Heart left ventricle (tissue), 13 donors: ENCODE results near the gene CHST11.
"Not testable (repeated sequence)": the region's sequence is repeated elsewhere in the genome, so short reads cannot be mapped to it uniquely, and the experiment has no call there.

Experiments
- CTCF ChIP-seq, 12 donors: fragments of 200-600 bp; sonication (generic) in 4 of 12; IDR thresholded peaks; one replicate each; pipeline versions ENCODE4 v1.5.0 to v1.8.0; 2018 to 2022; ENCODE audit warnings: antibody characterized with exemption in 12 of 12, mild to moderate bottlenecking in 5 of 12
- POLR2A ChIP-seq, 2 donors: fragments of 450-650 bp; IDR thresholded peaks; one replicate each; pipeline ENCODE4 v1.6.1; 2017; ENCODE audit warnings: antibody characterized with exemption in 2 of 2, mild to moderate bottlenecking in 2 of 2, moderate library complexity in 2 of 2
- donor health status: ischemic (EF 13 %, LVEDD 7.1; RV severe dilation, severe dysfunction).
- donor health status: DM: no; HTN: yes; CAD: no.
- donor health status: DM: no; HTN: no; CAD: no.
- donor health status: ischemic (EF 25% LVEDD 6.9; RV normal size, moderate dysfunction).
- donor health status: ischemic (EF 25% LVEDD 5.7; RV mildly dilated, moderate dysfunction).
- donor health status: ischemic (EF 35%, LVEDD 5.7; RV mildly dilated, moderate dysfunction).
- donor health status: nonischemic (EF 11% LVEDD 7.7; RV severe dilation, severe dysfunction).
- donor health status: DM: yes; HTN: yes; CAD: no.
- donor health status: PGD.
- donor health status: ischemic (EF 29% LVEDD 5.4; RV normal size, mild dysfunction).
- donor health status: nonischemic (EF 23%, LVEDD 6.1; RV moderate dilation, normal function).

- TF ChIP-seq CTCF, POLR2A (IDR thresholded peaks at IDR 0.05): not testable (repeated sequence)
Measured at GRCh38 chr12:104564662-104565061, 107.9 kb downstream of the CHST11 start.
